ENCODE results near the gene TNRC6B. TPM values are rescaled to one million over a fixed set of nuclear protein-coding genes. Genes with fewer than 3 reads are reported as not detected.
"Not testable (repeated sequence)": the region's sequence is repeated elsewhere in the genome, so short reads cannot be mapped to it uniquely, and the experiment has no call there.

Gene TNRC6B, protein sequence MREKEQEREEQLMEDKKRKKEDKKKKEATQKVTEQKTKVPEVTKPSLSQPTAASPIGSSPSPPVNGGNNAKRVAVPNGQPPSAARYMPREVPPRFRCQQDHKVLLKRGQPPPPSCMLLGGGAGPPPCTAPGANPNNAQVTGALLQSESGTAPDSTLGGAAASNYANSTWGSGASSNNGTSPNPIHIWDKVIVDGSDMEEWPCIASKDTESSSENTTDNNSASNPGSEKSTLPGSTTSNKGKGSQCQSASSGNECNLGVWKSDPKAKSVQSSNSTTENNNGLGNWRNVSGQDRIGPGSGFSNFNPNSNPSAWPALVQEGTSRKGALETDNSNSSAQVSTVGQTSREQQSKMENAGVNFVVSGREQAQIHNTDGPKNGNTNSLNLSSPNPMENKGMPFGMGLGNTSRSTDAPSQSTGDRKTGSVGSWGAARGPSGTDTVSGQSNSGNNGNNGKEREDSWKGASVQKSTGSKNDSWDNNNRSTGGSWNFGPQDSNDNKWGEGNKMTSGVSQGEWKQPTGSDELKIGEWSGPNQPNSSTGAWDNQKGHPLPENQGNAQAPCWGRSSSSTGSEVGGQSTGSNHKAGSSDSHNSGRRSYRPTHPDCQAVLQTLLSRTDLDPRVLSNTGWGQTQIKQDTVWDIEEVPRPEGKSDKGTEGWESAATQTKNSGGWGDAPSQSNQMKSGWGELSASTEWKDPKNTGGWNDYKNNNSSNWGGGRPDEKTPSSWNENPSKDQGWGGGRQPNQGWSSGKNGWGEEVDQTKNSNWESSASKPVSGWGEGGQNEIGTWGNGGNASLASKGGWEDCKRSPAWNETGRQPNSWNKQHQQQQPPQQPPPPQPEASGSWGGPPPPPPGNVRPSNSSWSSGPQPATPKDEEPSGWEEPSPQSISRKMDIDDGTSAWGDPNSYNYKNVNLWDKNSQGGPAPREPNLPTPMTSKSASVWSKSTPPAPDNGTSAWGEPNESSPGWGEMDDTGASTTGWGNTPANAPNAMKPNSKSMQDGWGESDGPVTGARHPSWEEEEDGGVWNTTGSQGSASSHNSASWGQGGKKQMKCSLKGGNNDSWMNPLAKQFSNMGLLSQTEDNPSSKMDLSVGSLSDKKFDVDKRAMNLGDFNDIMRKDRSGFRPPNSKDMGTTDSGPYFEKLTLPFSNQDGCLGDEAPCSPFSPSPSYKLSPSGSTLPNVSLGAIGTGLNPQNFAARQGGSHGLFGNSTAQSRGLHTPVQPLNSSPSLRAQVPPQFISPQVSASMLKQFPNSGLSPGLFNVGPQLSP (N-terminal part only)
- total RNA-seq (2014; rRNA removed; shearing (Covaris generic)) = 8.8 and 10.5 TPM in 2 replicates
- 1.2 and 2.0 TPM in 2 replicates for polyA plus RNA-seq (2014; cell fraction: nucleus; rRNA removed)

DNA sequence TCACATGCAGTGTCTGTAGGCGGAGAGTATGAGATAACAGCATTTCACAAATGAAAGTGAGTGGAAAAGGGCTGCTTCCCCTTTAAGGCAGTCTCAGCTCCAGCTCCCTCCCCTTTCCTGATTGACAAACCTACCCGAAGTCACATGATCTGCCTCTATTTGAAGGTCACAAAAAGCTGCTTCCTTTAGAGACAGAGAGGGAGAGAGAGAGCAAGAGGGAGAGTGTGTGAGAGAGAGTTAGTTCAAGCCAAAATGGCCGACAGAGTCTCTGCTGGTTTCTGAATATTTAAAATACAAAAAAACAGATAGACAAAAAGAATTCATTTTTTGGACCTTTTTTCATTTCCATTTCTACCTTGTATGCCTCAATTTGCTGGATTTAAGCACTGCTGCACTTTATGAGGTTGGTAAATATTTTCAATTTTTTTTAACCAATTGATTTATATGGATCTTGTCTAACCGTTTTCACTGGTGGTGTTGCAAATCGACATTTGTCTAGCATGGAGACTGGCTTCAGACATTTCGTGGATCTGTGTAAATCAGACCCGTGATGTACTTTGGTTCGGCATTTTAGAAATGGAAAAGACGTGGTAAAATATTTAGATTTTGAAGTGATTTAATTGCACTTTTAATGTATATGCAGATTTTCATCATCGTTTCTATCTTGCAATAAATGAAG lies at the start of gene TNRC6B:
TSS of gene TNRC6B (plus strand) at position 188 of the 679 bp plus-strand sequence. CDS start at position 399, 211 bp downstream.
- peak; percentile 95 for DNase-seq (ENCODE audit: extremely low read depth, low read depth)

DNA sequence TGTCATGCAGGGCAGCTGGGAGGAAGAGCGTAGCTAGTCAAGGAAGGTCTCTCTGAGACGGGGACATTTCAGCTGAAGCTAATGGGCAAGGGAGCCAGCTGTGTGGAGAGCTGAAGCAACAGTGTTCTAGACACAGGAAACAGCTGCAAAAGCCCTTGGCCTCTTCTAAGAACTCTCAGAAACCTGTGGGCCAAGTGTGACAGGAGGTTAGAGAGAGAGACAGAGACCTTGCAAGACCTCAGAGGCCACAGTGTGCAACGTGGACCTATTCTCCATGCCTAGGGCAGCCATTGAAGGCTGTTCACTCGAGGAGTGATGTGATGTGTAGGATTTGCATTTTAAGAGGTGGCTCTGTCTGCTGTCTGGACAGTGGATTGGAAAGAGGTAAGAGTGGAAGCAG lies 48.7 kb upstream of the TNRC6B start:
- no peak for DNase-seq (ENCODE audit: extremely low read depth, low read depth)

DNA sequence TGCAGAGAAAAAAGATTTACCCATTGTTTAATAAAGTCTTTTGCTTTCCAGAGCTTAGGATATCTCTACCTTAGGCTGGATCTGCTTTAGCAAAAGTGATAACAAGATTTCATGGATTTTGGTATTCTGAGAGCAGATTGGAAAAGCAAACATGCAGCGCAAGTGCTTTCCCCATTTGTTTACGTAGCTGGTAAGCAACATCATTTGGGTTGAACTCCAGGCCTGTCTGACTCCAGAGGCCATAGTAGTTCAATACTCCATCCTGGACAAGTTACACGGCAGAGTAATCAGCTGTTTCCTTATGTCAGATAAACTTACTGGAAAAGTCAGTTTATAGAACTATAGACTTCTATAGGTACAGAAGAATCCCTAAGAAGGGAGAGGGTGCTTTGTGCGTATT lies 40.6 kb upstream of the TNRC6B start:
- no peak for DNase-seq (ENCODE audit: extremely low read depth, low read depth)

DNA sequence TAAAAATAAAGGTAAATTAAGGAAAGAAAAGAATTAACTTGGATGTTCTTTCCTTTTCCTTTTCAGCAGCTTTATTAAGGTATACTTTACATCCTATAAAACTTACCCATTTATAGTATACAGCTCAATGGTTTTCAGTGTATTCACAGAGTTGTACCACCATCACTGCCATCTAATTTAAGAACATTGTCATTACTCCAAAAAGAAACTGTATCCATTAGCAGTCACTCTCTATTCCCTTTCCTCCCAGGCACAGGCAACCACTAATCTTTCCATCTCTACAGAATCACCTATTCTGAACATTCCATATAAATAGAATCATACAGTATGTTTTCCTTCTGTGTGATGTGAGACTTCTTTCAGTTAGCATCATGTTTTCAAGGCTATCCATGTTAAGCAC lies 38.9 kb upstream of the TNRC6B start:
- no peak for DNase-seq (ENCODE audit: extremely low read depth, low read depth)

DNA sequence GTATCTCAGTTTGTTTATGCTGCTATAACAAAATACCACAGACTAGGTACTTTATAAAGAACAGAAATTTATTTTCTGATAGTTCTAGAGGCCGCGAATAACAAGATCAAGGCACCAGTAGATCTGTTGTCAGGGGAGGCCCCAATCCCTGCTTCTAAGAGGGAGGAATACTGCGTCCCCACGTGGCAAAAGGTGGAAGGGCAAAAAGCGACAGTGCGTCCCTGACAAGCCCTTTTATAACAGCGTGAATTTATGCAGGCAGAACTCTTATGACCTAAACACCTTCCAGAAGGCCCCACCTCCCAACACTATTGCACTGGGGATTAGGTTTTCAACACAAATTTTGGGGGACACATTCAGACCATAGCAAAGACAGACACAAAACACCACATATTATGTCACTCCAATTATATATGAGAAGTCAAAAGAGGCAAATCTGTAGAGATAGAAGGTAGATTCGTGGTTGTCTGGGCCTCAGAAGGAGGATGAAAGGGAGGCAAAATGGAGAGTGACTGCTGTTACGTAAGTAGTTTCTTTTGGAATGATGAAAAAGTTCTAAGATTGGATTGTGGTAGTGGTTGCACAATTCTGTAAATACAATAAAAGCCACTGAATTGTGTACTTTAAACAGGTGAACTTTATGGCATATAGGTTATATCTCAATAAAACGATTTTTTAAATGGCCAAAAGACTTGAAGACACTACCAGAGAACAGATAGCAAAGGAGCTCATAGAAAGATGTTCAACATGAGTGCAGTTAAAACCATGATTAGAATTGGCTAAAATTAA lies 30.1 kb upstream of the TNRC6B start:
- no peak for DNase-seq (ENCODE audit: extremely low read depth, low read depth)

DNA sequence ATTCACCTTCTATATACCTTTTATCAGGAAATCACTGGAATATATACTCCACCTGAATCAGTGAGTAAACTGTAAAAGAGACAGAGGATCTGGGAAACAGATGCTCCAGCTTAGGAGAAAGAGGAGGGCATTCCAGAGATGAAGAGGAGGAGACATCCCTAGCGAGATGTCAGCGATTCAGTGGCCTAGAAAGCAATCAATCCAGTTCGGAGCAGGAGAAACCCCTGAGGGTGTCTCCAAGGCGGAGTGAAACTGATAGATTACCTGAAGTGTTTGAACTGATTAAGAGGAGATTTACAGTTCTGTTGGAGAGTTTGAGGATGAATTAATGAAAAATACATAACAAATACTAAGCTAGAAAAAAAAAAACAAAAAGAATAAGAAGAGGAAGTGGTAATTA lies 24.5 kb upstream of the TNRC6B start:
- no peak for DNase-seq (ENCODE audit: extremely low read depth, low read depth)

DNA sequence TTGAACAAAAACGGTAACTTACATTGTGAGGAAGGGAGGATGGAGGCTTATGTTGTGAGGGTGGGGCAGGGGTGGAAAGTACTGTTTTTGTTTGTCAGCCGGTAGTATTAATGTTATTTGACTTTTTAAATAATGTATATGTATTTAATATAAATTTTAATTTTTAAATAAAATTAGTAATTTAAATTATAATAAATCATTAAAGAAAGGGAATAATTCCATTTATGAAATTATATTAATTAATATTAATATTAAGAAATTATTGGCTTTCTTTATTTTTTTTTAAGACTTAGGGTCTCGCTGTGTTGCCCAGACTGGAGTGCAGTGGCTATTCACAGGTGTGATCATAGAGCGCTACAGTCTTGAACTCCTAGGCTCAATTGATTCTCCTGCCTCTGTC lies 24.0 kb upstream of the TNRC6B start:
- no peak for DNase-seq (ENCODE audit: extremely low read depth, low read depth)

DNA sequence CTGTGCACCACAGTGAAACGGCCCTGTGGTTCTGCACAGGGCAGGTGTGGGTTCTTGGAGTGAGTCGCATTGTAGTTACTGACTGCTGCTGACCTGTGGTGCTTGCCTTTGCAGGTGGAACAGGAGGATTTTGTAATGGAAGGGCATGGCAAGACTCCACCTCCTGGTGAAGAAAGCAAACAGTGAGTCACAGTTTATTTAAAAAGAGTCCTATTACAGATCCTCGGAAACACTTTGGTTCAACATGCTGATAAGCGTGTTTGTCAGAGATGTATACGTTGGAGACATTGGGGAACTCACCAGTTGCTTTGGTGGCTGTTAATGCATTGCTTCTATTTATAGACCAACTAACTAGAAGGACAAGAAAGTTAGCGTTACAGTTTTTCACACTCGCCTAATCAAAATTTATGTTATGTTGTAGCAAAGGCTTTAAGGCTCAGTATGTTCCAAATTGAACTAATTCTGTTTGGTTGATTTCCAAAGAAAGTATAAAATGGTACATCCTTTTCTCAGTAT lies 21.7 kb upstream of the TNRC6B start:
- peak; percentile 41 for DNase-seq (ENCODE audit: extremely low read depth, low read depth)

DNA sequence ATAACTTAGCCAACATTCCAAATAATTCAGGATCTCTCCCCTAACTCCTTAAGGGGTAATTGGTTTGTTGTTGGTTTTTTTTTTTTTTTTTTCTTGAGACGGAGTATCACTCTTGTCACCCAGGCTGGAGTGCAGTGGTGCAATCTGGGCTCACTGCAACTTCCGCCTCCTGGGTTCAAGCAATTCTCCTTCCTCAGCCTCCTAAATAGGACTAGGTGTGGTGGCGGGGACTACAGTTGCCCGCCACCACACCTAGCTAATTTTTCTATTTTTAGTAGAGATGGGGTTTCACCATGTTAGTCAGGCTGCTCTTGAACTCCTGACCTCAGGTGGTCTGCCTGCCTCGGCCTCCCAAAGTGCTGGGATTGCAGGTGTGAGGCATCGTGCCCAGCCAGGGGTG lies 21.0 kb upstream of the TNRC6B start:
- not testable (repeated sequence) for DNase-seq (ENCODE audit: extremely low read depth, low read depth)

DNA sequence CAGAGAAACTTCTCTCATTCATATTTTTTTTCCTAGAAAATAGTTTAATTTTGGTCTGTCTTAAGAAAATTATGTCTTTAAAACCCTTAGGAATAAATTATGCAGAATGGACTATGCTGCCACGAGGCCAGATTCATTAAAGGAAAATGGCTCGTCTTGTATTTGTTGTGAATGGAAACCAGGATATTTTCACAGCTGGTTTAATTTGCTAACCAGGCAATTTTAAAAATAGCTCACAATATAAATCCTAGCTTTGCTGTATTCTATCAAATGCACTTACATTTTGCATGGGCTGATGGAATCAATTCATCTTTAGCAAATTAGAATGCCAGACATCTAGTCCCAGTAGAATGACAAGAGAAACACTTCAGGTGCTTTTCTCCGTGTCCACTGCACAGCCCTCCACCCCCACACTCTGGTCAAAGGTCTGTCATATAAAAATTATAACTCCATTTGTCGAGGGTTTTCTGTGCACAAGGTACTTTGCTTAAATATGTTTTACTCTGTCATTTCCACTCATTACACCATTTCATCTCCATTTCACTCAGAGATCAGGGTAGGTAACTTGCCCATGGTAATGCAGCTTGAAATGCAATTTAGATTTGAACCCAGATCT lies 20.3 kb upstream of the TNRC6B start:
- no peak for DNase-seq (ENCODE audit: extremely low read depth, low read depth)

DNA sequence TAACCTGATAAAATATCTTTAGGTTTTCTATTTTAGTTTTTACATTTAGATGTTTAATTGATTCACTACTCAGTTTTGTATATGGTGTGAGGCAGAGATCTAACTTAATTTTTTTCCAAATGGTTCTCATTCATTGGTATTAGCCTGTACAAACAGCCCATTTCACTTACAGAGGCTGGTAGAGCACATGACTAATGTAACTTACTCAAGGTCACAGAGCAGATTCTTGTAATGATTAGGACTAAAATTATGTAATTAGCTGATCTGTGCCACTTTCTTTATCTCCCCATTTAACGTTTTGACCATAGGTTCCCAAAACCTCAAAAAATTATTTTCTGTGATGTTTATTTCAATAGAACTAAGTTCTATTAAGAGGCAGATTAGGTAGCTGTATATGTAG lies 16.5 kb upstream of the TNRC6B start:
- DNase-seq (ENCODE audit: extremely low read depth, low read depth) = no peak

DNA sequence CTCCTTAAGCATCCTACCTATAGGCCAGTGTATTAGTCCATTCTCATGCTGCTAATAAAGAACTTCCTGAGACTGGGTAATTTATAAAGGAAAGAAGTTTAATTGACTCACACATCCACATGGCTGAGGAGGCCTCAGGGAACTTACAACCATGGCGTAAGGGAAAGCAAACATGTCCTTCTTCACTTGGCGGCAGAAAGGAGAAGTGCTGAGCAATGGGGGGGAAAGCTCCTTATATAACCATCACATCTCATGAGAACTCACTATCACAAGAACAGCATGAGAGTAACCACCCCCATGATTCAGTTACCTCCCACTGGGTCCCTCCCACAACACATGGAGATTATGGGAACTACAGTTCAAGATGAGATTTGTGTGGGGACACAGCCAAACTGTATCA lies 12.2 kb upstream of the TNRC6B start:
- not testable (repeated sequence) for DNase-seq (ENCODE audit: extremely low read depth, low read depth)

DNA sequence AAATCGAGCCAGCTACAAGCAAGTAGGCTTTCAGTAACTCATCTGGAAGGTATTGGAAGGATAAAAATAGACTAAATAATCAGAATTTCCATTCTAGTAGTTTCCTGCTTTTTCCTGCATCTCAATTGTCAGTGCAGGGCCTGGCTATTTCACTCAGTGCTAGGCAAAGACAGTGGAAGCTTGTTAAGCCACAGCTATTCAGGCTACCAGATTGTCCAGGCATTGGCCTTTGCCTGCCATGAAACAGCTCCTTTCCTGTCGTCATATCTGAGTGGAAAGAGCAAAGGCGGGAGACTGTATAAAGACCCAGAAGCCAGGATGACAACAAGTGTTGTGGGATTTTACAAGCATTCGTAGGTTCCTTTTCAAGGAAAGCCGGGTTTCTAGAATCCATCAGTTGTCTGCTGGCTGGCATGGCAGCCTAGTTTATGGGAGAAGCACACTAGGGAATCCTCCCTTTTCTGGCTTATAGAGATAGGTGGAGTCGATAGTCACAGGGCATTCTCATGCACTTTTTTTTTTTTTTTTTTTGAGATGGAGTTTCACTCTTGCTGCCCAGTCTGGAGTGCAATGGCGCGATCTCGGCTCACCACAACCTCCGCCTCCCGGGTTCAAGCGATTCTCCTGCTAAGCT lies 2.0 kb upstream of the TNRC6B start:
- DNase-seq (ENCODE audit: extremely low read depth, low read depth) = no peak

DNA sequence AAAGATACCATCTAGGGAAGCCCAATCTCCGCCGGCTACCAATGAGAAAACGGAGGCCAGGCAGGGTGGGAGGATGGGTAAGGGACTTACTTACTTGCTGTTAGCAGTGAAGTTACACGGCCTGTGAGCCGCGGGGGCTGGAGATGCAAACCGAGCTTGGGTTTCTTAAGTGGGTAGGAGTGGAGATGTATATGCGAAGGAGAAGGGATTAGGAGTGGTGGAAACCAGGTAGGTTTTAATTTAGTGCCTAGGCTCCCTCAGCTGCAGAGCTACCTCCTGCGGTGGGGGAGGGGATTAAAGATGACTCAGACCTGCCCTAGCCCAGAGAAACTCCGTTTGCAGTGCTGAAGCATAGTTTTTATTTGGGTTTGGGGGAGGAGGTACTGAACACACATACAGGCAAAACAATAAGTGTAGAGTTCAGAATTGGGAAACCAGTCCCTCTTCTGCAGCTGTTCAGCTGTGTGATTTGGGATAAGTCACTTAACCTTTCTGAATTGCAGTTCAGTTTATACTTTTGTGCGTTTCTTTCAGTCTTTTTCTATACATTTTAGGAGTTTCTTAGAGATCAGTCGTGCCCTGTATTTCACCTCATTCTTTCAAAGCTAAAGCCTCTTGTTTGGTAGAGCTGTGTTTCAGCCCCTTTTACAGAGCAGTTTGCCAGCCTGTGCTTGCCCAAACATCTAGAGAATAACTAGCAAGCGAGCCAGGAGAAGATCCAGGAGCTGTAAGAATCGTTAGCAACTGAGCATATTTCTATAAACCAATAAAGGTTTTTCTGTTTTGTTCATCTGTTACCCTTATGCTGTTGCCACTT lies 596 bp upstream of the TNRC6B start:
- peak; percentile 31 for DNase-seq (ENCODE audit: extremely low read depth, low read depth)

DNA sequence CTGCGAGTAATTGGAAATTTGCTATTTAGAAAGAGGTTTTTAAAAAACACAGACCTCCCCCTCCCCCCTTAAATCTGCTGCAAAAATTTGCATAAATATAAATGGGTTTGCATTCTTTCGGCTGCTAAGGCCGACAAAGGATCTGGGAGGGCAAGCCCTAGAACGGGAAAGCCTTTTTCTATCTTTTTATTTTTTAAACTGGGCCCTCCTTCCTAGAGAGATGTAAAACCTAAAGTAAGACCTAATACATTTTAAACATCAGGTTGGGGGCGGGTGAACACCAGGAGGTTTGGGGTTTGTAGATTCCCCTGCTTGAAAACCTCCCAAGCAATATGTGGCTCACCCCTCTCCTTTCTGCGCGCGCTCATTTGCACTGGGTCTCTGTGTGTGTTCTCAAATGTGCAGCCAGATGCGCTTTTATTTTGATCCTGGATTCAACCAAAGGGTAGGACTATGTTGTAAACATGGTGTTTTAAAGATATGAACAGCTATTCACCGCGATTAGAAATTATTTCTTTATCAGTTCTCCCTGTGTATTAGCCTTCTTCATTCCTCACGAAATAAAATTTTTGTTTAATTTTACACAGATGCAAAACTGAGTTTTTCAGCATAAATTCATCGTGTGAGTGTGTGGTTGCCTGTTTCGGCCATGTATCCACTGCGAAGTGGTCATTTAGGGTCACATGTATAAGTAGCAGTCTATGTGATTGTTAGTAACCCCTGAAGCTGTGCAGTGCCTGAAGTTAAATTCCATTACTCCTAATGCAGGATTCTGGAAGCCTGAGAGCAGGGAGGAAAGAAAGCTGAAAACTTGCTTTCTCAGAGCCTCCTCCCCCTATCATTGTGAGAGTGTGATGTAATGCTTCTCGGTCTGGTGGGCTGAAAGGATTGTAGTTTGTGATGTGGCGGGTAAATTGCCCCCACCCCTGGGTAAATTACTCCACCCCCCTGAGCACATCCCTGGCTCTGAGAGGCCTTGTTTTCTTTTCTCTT lies 988 bp downstream of the TNRC6B start:
- DNase-seq (ENCODE audit: extremely low read depth, low read depth) = no peak

DNA sequence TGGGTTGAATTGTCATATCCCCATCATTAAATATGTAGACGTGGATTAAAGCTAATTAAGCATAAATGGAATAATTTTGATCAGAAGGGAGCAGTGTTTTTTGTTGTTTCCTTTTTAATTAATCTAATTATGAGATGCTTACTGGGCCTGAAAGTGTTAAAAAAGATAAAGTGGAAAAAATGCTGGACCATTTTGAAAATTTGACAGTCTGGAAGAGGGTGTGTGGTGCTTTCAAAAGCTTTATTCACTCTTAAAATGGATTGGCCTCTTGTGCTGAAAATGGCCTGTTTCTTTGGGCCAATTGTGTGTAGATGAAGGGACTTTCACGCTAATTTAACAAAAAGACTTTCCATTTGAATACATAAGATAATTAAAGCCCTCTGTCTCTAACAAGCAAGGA lies 1.8 kb downstream of the TNRC6B start:
- DNase-seq (ENCODE audit: extremely low read depth, low read depth) = no peak
